ENCODE measurements around the gene ACBD5.
"Not testable (repeated sequence)": the region's sequence is repeated elsewhere in the genome, so short reads cannot be mapped to it uniquely, and the experiment has no call there.

- not testable (repeated sequence) for TF ChIP-seq CTCF, POLR2A (IDR thresholded peaks at IDR 0.05)
These were observed 3.9 kb downstream of the ACBD5 start for GRCh38 chr10:27236589-27237128.

Measured in heart left ventricle (tissue), 13 donors.